ENCODE results near the gene GSS. TPM values are rescaled to one million over a fixed set of nuclear protein-coding genes. Genes with fewer than 3 reads are reported as not detected.

GSS gene
- polyA plus RNA-seq, 2 donors, result 40.9 to 48.3 TPM

- H3K27me3 ChIP-seq (ENCODE audit: control insufficient read depth in 1 of 2, insufficient read depth in 2 of 2, low read length in 2 of 2), result no peaks in the 10 kb centered on the region
- peaks cover 0 to under 1% of the 10 kb centered on the region in 2 donors for H3K36me3 ChIP-seq (ENCODE audit: control insufficient read depth in 2 of 2, insufficient read depth in 2 of 2, low read length in 1 of 2)
- H3K4me3 ChIP-seq (ENCODE audit: low read depth in 1 of 2, low read length in 2 of 2), result no peak overlapping the region
- no peak overlapping the region for H3K27ac ChIP-seq (ENCODE audit: low read depth in 2 of 2, low read length in 1 of 2)
- H3K9me3 ChIP-seq (ENCODE audit: control insufficient read depth in 2 of 2, insufficient read depth in 1 of 2, low read depth in 1 of 2, low read length in 1 of 2), result no peaks in the 10 kb centered on the region
- peaks cover 2 to 3% of the 10 kb centered on the region in 2 donors for H3K4me1 ChIP-seq (ENCODE audit: control insufficient read depth in 2 of 2, insufficient read depth in 2 of 2, low read length in 1 of 2)
- WGBS, 2 donors, result 22 to 32% methylated on average over 1 of the region's 1 CpG
Measured at GRCh38 chr20:34896086-34896621, 59.5 kb downstream of the GSS start.

- Histone ChIP-seq H3K4me3 (ENCODE audit: low read depth in 1 of 2, low read length in 2 of 2) (no peak overlapping the region), H3K36me3 (ENCODE audit: control insufficient read depth in 2 of 2, insufficient read depth in 2 of 2, low read length in 1 of 2) (no peaks in the 10 kb centered on the region), H3K4me1 (ENCODE audit: control insufficient read depth in 2 of 2, insufficient read depth in 2 of 2, low read length in 1 of 2) (peaks cover 2 to 3% of the 10 kb centered on the region in 2 donors), H3K9me3 (ENCODE audit: control insufficient read depth in 2 of 2, insufficient read depth in 1 of 2, low read depth in 1 of 2, low read length in 1 of 2) (no peaks in the 10 kb centered on the region), H3K27me3 (ENCODE audit: control insufficient read depth in 1 of 2, insufficient read depth in 2 of 2, low read length in 2 of 2) (no peaks in the 10 kb centered on the region), H3K27ac (ENCODE audit: low read depth in 2 of 2, low read length in 1 of 2) (no peak overlapping the region)
- 69 to 84% methylated on average over 3 of the region's 3 CpGs for WGBS, 2 donors
Measured at GRCh38 chr20:34895465-34895864, 60.1 kb downstream of the GSS start.

GRCh38 chr20:34894723-34895122 lies 60.9 kb downstream of the GSS start:
- Histone ChIP-seq H3K9me3 (ENCODE audit: control insufficient read depth in 2 of 2, insufficient read depth in 1 of 2, low read depth in 1 of 2, low read length in 1 of 2) (no peaks in the 10 kb centered on the region), H3K27ac (ENCODE audit: low read depth in 2 of 2, low read length in 1 of 2) (no peak overlapping the region), H3K4me1 (ENCODE audit: control insufficient read depth in 2 of 2, insufficient read depth in 2 of 2, low read length in 1 of 2) (peaks cover 2 to 3% of the 10 kb centered on the region in 2 donors), H3K27me3 (ENCODE audit: control insufficient read depth in 1 of 2, insufficient read depth in 2 of 2, low read length in 2 of 2) (no peaks in the 10 kb centered on the region), H3K36me3 (ENCODE audit: control insufficient read depth in 2 of 2, insufficient read depth in 2 of 2, low read length in 1 of 2) (no peaks in the 10 kb centered on the region), H3K4me3 (ENCODE audit: low read depth in 1 of 2, low read length in 2 of 2) (no peak overlapping the region)
- WGBS, 2 donors, result 24 to 29% methylated on average over 1 of the region's 1 CpG

GRCh38 chr20:34892671-34893070 lies 62.9 kb downstream of the GSS start:
- no peaks in the 10 kb centered on the region for H3K9me3 ChIP-seq (ENCODE audit: control insufficient read depth in 2 of 2, insufficient read depth in 1 of 2, low read depth in 1 of 2, low read length in 1 of 2)
- 92 to 99% methylated on average over 2 of the region's 2 CpGs for WGBS, 2 donors
- no peaks in the 10 kb centered on the region for H3K36me3 ChIP-seq (ENCODE audit: control insufficient read depth in 2 of 2, insufficient read depth in 2 of 2, low read length in 1 of 2)
- peaks cover 2 to 3% of the 10 kb centered on the region in 2 donors for H3K4me1 ChIP-seq (ENCODE audit: control insufficient read depth in 2 of 2, insufficient read depth in 2 of 2, low read length in 1 of 2)
- H3K27ac ChIP-seq (ENCODE audit: low read depth in 2 of 2, low read length in 1 of 2), result no peak overlapping the region
- H3K27me3 ChIP-seq (ENCODE audit: control insufficient read depth in 1 of 2, insufficient read depth in 2 of 2, low read length in 2 of 2), result no peaks in the 10 kb centered on the region
- no peak overlapping the region for H3K4me3 ChIP-seq (ENCODE audit: low read depth in 1 of 2, low read length in 2 of 2)

- H3K4me1 ChIP-seq (ENCODE audit: control insufficient read depth in 2 of 2, insufficient read depth in 2 of 2, low read length in 1 of 2), result peaks cover 2 to 3% of the 10 kb centered on the region in 2 donors
- H3K27me3 ChIP-seq (ENCODE audit: control insufficient read depth in 1 of 2, insufficient read depth in 2 of 2, low read length in 2 of 2), result no peaks in the 10 kb centered on the region
- H3K27ac ChIP-seq (ENCODE audit: low read depth in 2 of 2, low read length in 1 of 2), result peak overlapping the region in 1 of 2 donors; percentile 51
- H3K9me3 ChIP-seq (ENCODE audit: control insufficient read depth in 2 of 2, insufficient read depth in 1 of 2, low read depth in 1 of 2, low read length in 1 of 2), result no peaks in the 10 kb centered on the region
- H3K36me3 ChIP-seq (ENCODE audit: control insufficient read depth in 2 of 2, insufficient read depth in 2 of 2, low read length in 1 of 2), result no peaks in the 10 kb centered on the region
- WGBS, 2 donors, result 67% methylated on average over 2 of the region's 2 CpGs
- no peak overlapping the region for H3K4me3 ChIP-seq (ENCODE audit: low read depth in 1 of 2, low read length in 2 of 2)
Measured at GRCh38 chr20:34891166-34892062, 64.2 kb downstream of the GSS start.

GRCh38 chr20:34888468-34888867 lies 67.1 kb downstream of the GSS start:
- Histone ChIP-seq H3K4me3 (ENCODE audit: low read depth in 1 of 2, low read length in 2 of 2) (no peak overlapping the region), H3K27me3 (ENCODE audit: control insufficient read depth in 1 of 2, insufficient read depth in 2 of 2, low read length in 2 of 2) (no peaks in the 10 kb centered on the region), H3K36me3 (ENCODE audit: control insufficient read depth in 2 of 2, insufficient read depth in 2 of 2, low read length in 1 of 2) (peaks cover 0 to 6% of the 10 kb centered on the region in 2 donors), H3K27ac (ENCODE audit: low read depth in 2 of 2, low read length in 1 of 2) (no peak overlapping the region), H3K9me3 (ENCODE audit: control insufficient read depth in 2 of 2, insufficient read depth in 1 of 2, low read depth in 1 of 2, low read length in 1 of 2) (no peaks in the 10 kb centered on the region), H3K4me1 (ENCODE audit: control insufficient read depth in 2 of 2, insufficient read depth in 2 of 2, low read length in 1 of 2) (peaks cover 0 to 2% of the 10 kb centered on the region in 2 donors)
- 81 to 82% methylated on average over 1 of the region's 1 CpG for WGBS, 2 donors

GRCh38 chr20:34887023-34887422 lies 68.6 kb downstream of the GSS start:
- Histone ChIP-seq H3K9me3 (ENCODE audit: control insufficient read depth in 2 of 2, insufficient read depth in 1 of 2, low read depth in 1 of 2, low read length in 1 of 2) (no peaks in the 10 kb centered on the region), H3K36me3 (ENCODE audit: control insufficient read depth in 2 of 2, insufficient read depth in 2 of 2, low read length in 1 of 2) (peaks cover 0 to 7% of the 10 kb centered on the region in 2 donors), H3K27me3 (ENCODE audit: control insufficient read depth in 1 of 2, insufficient read depth in 2 of 2, low read length in 2 of 2) (no peaks in the 10 kb centered on the region), H3K27ac (ENCODE audit: low read depth in 2 of 2, low read length in 1 of 2) (no peak overlapping the region), H3K4me3 (ENCODE audit: low read depth in 1 of 2, low read length in 2 of 2) (no peak overlapping the region), H3K4me1 (ENCODE audit: control insufficient read depth in 2 of 2, insufficient read depth in 2 of 2, low read length in 1 of 2) (peaks cover 0 to under 1% of the 10 kb centered on the region in 2 donors)
- WGBS, 2 donors, result 47 to 49% methylated on average over 3 of the region's 3 CpGs

- H3K36me3 ChIP-seq (ENCODE audit: control insufficient read depth in 2 of 2, insufficient read depth in 2 of 2, low read length in 1 of 2), result peaks cover 0 to 7% of the 10 kb centered on the region in 2 donors
- no peaks in the 10 kb centered on the region for H3K4me1 ChIP-seq (ENCODE audit: control insufficient read depth in 2 of 2, insufficient read depth in 2 of 2, low read length in 1 of 2)
- H3K27me3 ChIP-seq (ENCODE audit: control insufficient read depth in 1 of 2, insufficient read depth in 2 of 2, low read length in 2 of 2), result no peaks in the 10 kb centered on the region
- 72 to 91% methylated on average over 3 of the region's 3 CpGs for WGBS, 2 donors
- no peak overlapping the region for H3K27ac ChIP-seq (ENCODE audit: low read depth in 2 of 2, low read length in 1 of 2)
- H3K9me3 ChIP-seq (ENCODE audit: control insufficient read depth in 2 of 2, insufficient read depth in 1 of 2, low read depth in 1 of 2, low read length in 1 of 2), result no peaks in the 10 kb centered on the region
- no peak overlapping the region for H3K4me3 ChIP-seq (ENCODE audit: low read depth in 1 of 2, low read length in 2 of 2)
Measured at GRCh38 chr20:34886122-34886521, 69.5 kb downstream of the GSS start.

- H3K36me3 ChIP-seq (ENCODE audit: control insufficient read depth in 2 of 2, insufficient read depth in 2 of 2, low read length in 1 of 2), result peaks cover 0 to 7% of the 10 kb centered on the region in 2 donors
- H3K27ac ChIP-seq (ENCODE audit: low read depth in 2 of 2, low read length in 1 of 2), result no peak overlapping the region
- 72 to 85% methylated on average over 1 of the region's 1 CpG for WGBS, 2 donors
- H3K4me1 ChIP-seq (ENCODE audit: control insufficient read depth in 2 of 2, insufficient read depth in 2 of 2, low read length in 1 of 2), result no peaks in the 10 kb centered on the region
- H3K9me3 ChIP-seq (ENCODE audit: control insufficient read depth in 2 of 2, insufficient read depth in 1 of 2, low read depth in 1 of 2, low read length in 1 of 2), result no peaks in the 10 kb centered on the region
- H3K27me3 ChIP-seq (ENCODE audit: control insufficient read depth in 1 of 2, insufficient read depth in 2 of 2, low read length in 2 of 2), result no peaks in the 10 kb centered on the region
- H3K4me3 ChIP-seq (ENCODE audit: low read depth in 1 of 2, low read length in 2 of 2), result no peak overlapping the region
Measured at GRCh38 chr20:34884260-34884659, 71.3 kb downstream of the GSS start.

Measured in esophagus (tissue), 2 donors.